ENCODE measurements around the gene SDK2. TPM values are rescaled to one million over a fixed set of nuclear protein-coding genes. Genes with fewer than 3 reads are reported as not detected.

The SDK2 gene
- polyA plus RNA-seq, 3 donors from 2014 or later, result not detected

GRCh38 chr17:73637866-73638265 is 6.4 kb downstream of the SDK2 start:
- no peaks in the 10 kb centered on the region for H3K36me3 Mint-ChIP-seq
- no peak for DNase-seq
- peaks cover 0 to 1% (median 0%) of the 10 kb centered on the region in 6 donors for H3K9me3 Mint-ChIP-seq
- peaks cover 3 to 8% (median 3%) of the 10 kb centered on the region in 3 donors for H3K27me3 Mint-ChIP-seq (ENCODE audit: low read depth in 3 of 3)
- H3K4me3 Mint-ChIP-seq, result no peak overlapping the region
- H3K27ac Mint-ChIP-seq, result no peak overlapping the region
- peaks cover 0 to 1% of the 10 kb centered on the region in 2 donors for H3K4me1 Mint-ChIP-seq

- Mint-ChIP-seq H3K4me3 (no peak overlapping the region), H3K4me1 (no peaks in the 10 kb centered on the region), H3K27ac (no peak overlapping the region), H3K27me3 (ENCODE audit: low read depth in 3 of 3) (peaks cover 0 to 3% (median 2%) of the 10 kb centered on the region in 3 donors), H3K9me3 (no peaks in the 10 kb centered on the region), H3K36me3 (no peaks in the 10 kb centered on the region)
- DNase-seq, result no peak
These were observed 9.0 kb downstream of the SDK2 start for GRCh38 chr17:73635101-73635817.

- Mint-ChIP-seq H3K4me1 (no peaks in the 10 kb centered on the region), H3K27me3 (ENCODE audit: low read depth in 3 of 3) (peaks cover 0 to 5% (median under 1%) of the 10 kb centered on the region in 3 donors), H3K9me3 (no peaks in the 10 kb centered on the region), H3K36me3 (no peaks in the 10 kb centered on the region), H3K27ac (no peak overlapping the region), H3K4me3 (no peak overlapping the region)
- DNase-seq, result no peak
These were observed 9.6 kb downstream of the SDK2 start for GRCh38 chr17:73634629-73635028.

- no peak for DNase-seq
- Mint-ChIP-seq H3K36me3 (no peaks in the 10 kb centered on the region), H3K4me3 (no peak overlapping the region), H3K9me3 (no peaks in the 10 kb centered on the region), H3K27ac (no peak overlapping the region), H3K27me3 (ENCODE audit: low read depth in 3 of 3) (peaks cover 0 to 5% (median 0%) of the 10 kb centered on the region in 3 donors), H3K4me1 (no peaks in the 10 kb centered on the region)
These were observed 10.5 kb downstream of the SDK2 start for GRCh38 chr17:73633736-73634135.

- H3K36me3 Mint-ChIP-seq, result no peaks in the 10 kb centered on the region
- H3K27ac Mint-ChIP-seq, result no peak overlapping the region
- no peak for DNase-seq
- no peaks in the 10 kb centered on the region for H3K9me3 Mint-ChIP-seq
- H3K4me3 Mint-ChIP-seq, result no peak overlapping the region
- no peaks in the 10 kb centered on the region for H3K4me1 Mint-ChIP-seq
- H3K27me3 Mint-ChIP-seq (ENCODE audit: low read depth in 3 of 3), result peaks cover 0 to 5% (median 0%) of the 10 kb centered on the region in 3 donors
These were observed 11.7 kb downstream of the SDK2 start for GRCh38 chr17:73632513-73632912.

- no peak for DNase-seq
- Mint-ChIP-seq H3K4me1 (no peaks in the 10 kb centered on the region), H3K9me3 (no peaks in the 10 kb centered on the region), H3K4me3 (no peak overlapping the region), H3K36me3 (no peaks in the 10 kb centered on the region), H3K27ac (no peak overlapping the region), H3K27me3 (ENCODE audit: low read depth in 3 of 3) (peaks cover 0 to 5% (median 0%) of the 10 kb centered on the region in 3 donors)
These were observed 13.2 kb downstream of the SDK2 start for GRCh38 chr17:73630965-73631595.

- Mint-ChIP-seq H3K27me3 (ENCODE audit: low read depth in 3 of 3) (peaks cover 0 to 5% (median under 1%) of the 10 kb centered on the region in 3 donors), H3K4me1 (no peaks in the 10 kb centered on the region), H3K9me3 (no peaks in the 10 kb centered on the region), H3K36me3 (no peaks in the 10 kb centered on the region), H3K27ac (no peak overlapping the region), H3K4me3 (no peak overlapping the region)
- DNase-seq, result no peak
These were observed 13.7 kb downstream of the SDK2 start for GRCh38 chr17:73630531-73630930.

- H3K36me3 Mint-ChIP-seq, result no peaks in the 10 kb centered on the region
- H3K27me3 Mint-ChIP-seq (ENCODE audit: low read depth in 3 of 3), result peaks cover 0 to 5% (median 1%) of the 10 kb centered on the region in 3 donors
- H3K27ac Mint-ChIP-seq, result no peak overlapping the region
- H3K4me3 Mint-ChIP-seq, result no peak overlapping the region
- no peaks in the 10 kb centered on the region for H3K4me1 Mint-ChIP-seq
- no peaks in the 10 kb centered on the region for H3K9me3 Mint-ChIP-seq
- no peak for DNase-seq
These were observed 15.3 kb downstream of the SDK2 start for GRCh38 chr17:73628642-73629552.

GRCh38 chr17:73625991-73626673 is 18.1 kb downstream of the SDK2 start:
- no peaks in the 10 kb centered on the region for H3K9me3 Mint-ChIP-seq
- no peak overlapping the region for H3K27ac Mint-ChIP-seq
- H3K27me3 Mint-ChIP-seq (ENCODE audit: low read depth in 3 of 3), result peaks cover 1 to 3% (median 3%) of the 10 kb centered on the region in 3 donors
- no peaks in the 10 kb centered on the region for H3K36me3 Mint-ChIP-seq
- no peaks in the 10 kb centered on the region for H3K4me1 Mint-ChIP-seq
- no peak overlapping the region for H3K4me3 Mint-ChIP-seq
- no peak for DNase-seq

- Mint-ChIP-seq H3K27ac (no peak overlapping the region), H3K27me3 (ENCODE audit: low read depth in 3 of 3) (peaks cover 1 to 3% (median 1%) of the 10 kb centered on the region in 3 donors)
These were observed 19.2 kb downstream of the SDK2 start for GRCh38 chr17:73625006-73625405.

GRCh38 chr17:73624496-73624988 is 19.7 kb downstream of the SDK2 start:
- no peak for DNase-seq
- Mint-ChIP-seq H3K27ac (no peak overlapping the region), H3K4me3 (no peak overlapping the region), H3K9me3 (no peaks in the 10 kb centered on the region), H3K27me3 (ENCODE audit: low read depth in 3 of 3) (peaks cover 0 to 3% (median 1%) of the 10 kb centered on the region in 3 donors), H3K36me3 (no peaks in the 10 kb centered on the region), H3K4me1 (no peaks in the 10 kb centered on the region)

More at GRCh38 chr17:73625006-73625405, 19.2 kb downstream of the SDK2 start:
- H3K9me3 Mint-ChIP-seq, result no peaks in the 10 kb centered on the region
- no peaks in the 10 kb centered on the region for H3K36me3 Mint-ChIP-seq
- DNase-seq, result no peak
- no peaks in the 10 kb centered on the region for H3K4me1 Mint-ChIP-seq
- no peak overlapping the region for H3K4me3 Mint-ChIP-seq

GRCh38 chr17:73623818-73624217 is 20.4 kb downstream of the SDK2 start:
- Mint-ChIP-seq H3K4me3 (no peak overlapping the region), H3K27me3 (ENCODE audit: low read depth in 3 of 3) (peaks cover 3% of the 10 kb centered on the region in 3 donors), H3K9me3 (no peaks in the 10 kb centered on the region), H3K4me1 (no peaks in the 10 kb centered on the region), H3K36me3 (no peaks in the 10 kb centered on the region), H3K27ac (no peak overlapping the region)
- no peak for DNase-seq

GRCh38 chr17:73623247-73623646 is 21.0 kb downstream of the SDK2 start:
- no peak overlapping the region for H3K4me3 Mint-ChIP-seq
- H3K4me1 Mint-ChIP-seq, result no peaks in the 10 kb centered on the region
- peaks cover 0 to 2% (median 0%) of the 10 kb centered on the region in 6 donors for H3K9me3 Mint-ChIP-seq

More at GRCh38 chr17:73623247-73623646, 21.0 kb downstream of the SDK2 start:
- Mint-ChIP-seq H3K27me3 (ENCODE audit: low read depth in 3 of 3) (peaks cover 3% of the 10 kb centered on the region in 3 donors), H3K36me3 (no peaks in the 10 kb centered on the region), H3K27ac (no peak overlapping the region)
- DNase-seq, result no peak

Measured in immature natural killer cell (primary cell).